Prostate gland (tissue), 2 donors: ENCODE results near the gene FOXP4.

ENCODE experiments used
- CTCF ChIP-seq, 4 experiments: fragments of 200-600 bp in 2 of 4; fragments of 450-650 bp in 2 of 4; sonication (generic) in 2 of 4; IDR thresholded peaks; 1 replicate in 3 of 4; 2 replicates in 1 of 4; pipeline ENCODE4 v1.5.1; 2016 to 2019; ENCODE audit warnings: antibody characterized with exemption in 4 of 4, mild to moderate bottlenecking in 2 of 4, moderate library complexity in 2 of 4
- POLR2A ChIP-seq: fragments of 450-650 bp; IDR thresholded peaks from one replicate; pipeline ENCODE4 v1.6.1; 2016; ENCODE audit warnings: antibody characterized with exemption, mild to moderate bottlenecking
- POLR2AphosphoS5 ChIP-seq: sonication (generic); formaldehyde crosslinking; IDR thresholded peaks from one replicate; pipeline ENCODE4 v1.6.1; 2017; ENCODE audit warnings: antibody characterized with exemption

GRCh38 chr6:41563060-41563776, 17.0 kb downstream of the FOXP4 start:
- TF ChIP-seq POLR2A, result no peak
- no peak for TF ChIP-seq POLR2AphosphoS5
- no peak for TF ChIP-seq CTCF (IDR thresholded peaks at IDR 0.05)
